NCI-H226 (cell line): ENCODE measurements around the gene SEPTIN10.
"Not testable (repeated sequence)": the region's sequence is repeated elsewhere in the genome, so short reads cannot be mapped to it uniquely, and the experiment has no call there.

Source experiments
- DNase-seq: peaks from one replicate; pipeline ENCODE4 v3.0.0-alpha.2; 2015

Gene SEPTIN10

DNA sequence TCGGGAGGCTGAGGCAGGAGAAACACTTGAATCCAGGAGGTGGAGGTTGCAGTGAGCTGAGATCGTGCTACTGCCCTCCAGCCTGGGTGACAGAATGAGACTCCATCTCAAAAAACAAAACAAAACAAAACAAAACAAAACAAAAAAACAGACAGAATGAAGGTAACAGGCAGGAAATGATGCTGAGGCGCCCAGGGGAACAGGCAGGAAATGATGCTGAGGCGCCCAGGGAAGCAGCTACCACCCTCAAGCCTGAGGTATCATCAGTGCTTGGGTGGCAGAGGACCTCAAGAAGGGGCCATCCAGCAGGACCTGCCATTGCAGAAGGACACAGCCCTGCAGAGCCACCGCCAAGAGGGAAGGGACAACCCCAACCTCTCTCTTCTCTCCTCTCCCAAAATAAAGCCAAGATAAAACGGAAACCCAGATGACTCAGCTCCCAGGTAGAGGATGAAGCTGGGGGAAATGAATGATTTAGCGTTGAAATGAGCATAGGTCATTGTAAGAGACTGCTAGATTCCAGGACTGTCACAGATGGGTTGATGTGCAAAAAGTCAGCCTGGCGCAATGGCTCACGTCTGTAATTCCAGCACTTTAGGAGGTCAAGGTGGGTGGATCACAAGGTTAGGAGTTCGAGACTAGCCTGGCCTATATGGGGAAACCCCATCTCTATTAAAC, 19.7 kb upstream of the SEPTIN10 start:
- DNase-seq: no peak

DNA sequence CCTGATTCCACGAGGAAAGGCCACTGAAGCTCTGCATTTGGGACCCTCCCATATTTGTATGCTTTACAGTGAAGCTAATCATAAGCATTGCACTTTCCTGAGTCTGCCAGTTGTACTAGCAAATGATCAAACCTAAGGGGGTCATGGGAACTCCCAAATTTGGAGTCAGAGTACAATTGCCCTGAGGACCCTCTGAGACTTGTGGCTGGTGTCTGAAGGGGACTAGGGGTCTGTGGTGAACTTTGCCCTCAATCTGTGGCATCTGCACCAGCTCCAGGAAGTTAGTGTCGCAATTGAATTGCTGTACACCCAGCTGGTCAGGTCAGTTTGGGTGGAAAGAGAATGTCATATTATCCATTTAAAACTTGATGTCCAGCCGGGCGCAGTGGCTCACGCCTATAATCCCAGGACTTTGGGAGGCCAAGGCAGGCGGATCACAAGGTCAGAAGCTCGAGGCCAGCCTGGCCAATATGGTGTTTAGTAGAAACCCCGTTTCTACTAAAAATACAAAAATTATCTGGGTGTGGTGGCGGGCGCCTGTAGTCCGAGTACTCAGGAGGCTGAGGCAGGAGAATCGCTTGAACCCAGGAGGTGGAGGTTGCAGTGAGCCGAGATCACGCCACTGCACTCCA, 18.5 kb upstream of the SEPTIN10 start:
- DNase-seq: no peak

DNA sequence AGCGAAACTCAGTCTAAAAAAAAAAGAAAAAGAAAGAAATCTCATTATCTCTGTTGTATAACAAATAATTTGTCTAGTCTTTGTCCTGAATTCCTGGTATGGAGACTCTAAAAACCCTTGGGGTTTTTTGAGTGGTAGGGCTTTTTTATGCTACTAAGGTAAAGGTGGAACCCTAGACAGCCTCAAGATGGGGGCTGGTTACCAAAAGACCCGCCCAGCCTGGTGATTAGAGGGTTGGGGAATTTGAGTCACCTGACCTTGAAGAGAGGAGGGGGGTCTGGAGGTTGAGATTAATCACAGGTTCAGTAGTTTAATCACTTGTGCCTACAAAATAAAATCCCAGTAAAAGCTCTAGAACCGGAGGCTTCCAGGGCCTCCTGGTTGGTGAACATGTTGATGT, 18.0 kb upstream of the SEPTIN10 start:
- DNase-seq: no peak

DNA sequence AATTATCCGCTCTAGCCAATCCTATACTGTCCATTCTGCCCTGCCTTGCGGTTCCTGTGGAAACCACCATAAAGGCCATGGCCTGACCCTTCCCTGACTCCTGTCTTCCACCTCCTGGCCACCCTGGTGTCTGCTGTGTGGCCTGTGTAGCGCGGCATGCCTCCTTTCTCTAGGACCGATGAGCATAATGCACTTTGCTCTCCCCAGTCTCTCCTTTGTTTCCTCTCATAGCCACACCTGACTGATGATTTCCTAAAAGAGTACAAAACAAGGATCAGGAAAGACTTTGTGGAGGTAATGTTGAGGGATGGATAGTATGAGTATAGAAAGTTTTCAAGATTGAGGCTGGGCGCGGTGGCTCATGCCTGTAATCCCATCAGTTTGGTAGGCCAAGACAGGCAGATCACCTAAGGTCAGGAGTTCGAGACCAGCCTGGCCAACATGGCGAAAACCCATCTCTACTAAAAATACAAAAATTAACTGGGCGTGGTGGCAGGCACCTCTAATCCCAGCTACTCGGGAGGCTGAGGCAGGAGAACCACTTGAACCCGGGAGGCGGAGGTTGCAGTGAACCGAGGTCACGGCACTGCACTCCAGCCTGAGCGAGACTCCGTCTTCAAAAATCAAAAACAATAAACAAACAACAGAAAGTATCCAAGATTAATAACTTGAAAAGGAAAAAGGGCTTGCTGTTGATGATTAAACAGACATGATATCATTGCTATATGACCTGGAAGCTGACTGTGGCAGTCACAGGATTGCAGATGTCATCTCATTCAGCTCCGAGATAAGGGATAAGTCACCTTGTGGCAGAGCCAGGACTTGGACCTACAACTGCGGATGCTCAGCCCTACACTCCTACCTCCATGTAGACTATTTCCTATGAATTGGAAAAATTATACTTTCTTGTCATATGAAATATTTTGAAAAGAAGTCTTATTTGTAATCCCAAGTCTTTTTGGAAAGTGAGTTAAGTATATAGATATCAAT, 17.0 kb upstream of the SEPTIN10 start:
- no peak for DNase-seq

- no peak for DNase-seq
Measured at GRCh38 chr2:109629867-109630266, 16.1 kb upstream of the SEPTIN10 start.

GRCh38 chr2:109628321-109628720, 14.6 kb upstream of the SEPTIN10 start:
- not testable (repeated sequence) for DNase-seq

- DNase-seq: no peak
Measured at GRCh38 chr2:109624339-109624738, 10.6 kb upstream of the SEPTIN10 start.

DNA sequence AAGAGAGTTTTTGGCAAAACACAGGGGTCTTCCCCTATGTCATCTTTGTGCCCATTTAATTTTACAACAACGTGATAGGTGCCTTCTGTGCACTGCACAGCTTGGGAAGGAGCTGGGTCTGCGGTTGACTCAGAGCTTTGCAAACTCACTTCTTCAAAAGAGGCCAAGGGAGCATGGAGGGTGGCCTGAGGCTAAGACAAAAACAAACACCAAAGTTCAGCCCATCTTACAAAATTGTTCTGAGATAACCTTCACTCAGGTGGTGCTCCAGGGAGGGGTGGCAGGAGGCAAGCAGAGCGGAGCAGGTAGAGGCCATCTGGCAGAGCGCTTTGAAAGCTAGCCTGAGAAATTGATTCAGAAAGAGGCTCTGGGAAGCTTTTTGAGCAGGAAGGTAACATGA, 10.2 kb upstream of the SEPTIN10 start:
- DNase-seq: no peak

DNA sequence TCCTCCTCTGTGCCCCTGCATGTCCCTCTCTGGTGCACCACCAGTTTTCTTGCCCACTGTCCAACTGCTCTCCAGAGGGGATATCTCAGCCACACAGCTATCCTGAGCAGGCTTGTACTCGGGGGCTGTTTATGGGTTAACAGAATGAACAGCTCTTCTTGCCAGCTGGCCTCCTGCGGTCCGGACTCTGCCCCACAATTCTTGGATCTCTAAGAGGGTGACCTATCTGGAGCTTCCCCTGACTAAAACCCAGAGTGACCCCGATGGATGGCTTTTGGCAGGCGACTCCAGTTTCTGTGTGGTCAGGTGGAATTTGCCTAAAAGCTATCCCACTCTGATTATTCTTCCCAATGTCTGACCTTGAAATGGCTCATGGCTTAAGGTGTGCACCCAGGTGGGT, 9.5 kb upstream of the SEPTIN10 start:
- DNase-seq: no peak

GRCh38 chr2:109619032-109619615, 5.4 kb upstream of the SEPTIN10 start:
- no peak for DNase-seq

GRCh38 chr2:109616184-109616583, 2.4 kb upstream of the SEPTIN10 start:
- DNase-seq: no peak

DNA sequence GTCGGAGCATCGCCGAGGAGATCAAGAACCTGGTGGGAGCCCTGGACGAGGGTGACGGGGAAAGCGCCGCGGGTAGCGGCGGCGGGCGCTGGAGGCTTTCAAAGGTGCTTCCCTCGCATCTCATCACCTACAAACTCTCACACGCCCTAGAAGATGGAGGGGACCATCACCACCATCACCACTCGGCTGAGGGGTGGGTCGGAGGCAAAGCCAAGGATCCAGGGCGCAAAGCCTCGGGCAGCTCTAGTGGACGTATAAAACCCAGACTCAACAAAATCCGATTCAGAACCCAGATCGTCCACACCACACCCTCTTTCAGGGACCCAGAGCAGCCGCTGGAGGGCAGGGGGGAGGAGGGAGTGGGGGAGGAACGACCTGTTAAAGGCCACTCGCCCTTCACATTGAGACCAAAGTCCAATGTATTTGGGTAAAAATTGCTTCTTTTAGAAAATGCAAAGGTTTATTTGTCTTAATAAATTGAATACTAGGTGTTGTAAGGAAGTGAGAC, 1.9 kb upstream of the SEPTIN10 start:
- no peak for DNase-seq

- DNase-seq: no peak
Measured at GRCh38 chr2:109614715-109615636, 1.2 kb upstream of the SEPTIN10 start.

- DNase-seq: peak; percentile 36
Measured at GRCh38 chr2:109613081-109613921, 465 bp downstream of the SEPTIN10 start.

DNA sequence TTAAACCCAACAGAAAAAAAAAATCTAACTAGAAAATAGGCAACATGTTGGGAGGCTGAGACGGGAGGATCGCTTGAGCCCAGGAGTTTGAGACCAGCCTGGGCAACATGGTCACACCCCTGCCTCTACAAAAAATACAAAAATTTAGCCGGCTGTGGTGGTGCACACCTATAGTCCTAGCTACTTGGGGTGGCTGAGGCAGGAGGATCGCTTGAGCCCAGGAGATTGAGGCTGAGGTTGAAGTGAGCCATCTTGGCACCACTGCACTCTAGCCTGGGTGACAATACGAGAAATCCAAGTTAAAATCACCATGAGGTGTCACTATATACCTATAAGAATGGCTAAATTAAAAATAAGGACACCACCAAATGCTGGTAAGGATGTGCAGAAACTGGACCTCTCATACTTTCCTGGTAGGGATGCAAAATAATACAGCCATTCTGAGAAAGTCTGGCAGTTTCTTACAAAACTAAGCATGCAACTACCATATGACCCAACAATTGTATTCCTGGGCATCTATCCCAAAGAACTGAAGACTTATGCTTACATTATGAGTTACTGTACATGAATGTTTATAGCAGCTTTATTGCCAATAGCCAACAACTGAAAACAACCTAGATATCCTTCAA, 2.2 kb downstream of the SEPTIN10 start:
- DNase-seq: peak; percentile 32

- peak; percentile 59 for DNase-seq
Measured at GRCh38 chr2:109609352-109610024, 4.3 kb downstream of the SEPTIN10 start.

GRCh38 chr2:109607766-109608165, 6.0 kb downstream of the SEPTIN10 start:
- DNase-seq: no peak

DNA sequence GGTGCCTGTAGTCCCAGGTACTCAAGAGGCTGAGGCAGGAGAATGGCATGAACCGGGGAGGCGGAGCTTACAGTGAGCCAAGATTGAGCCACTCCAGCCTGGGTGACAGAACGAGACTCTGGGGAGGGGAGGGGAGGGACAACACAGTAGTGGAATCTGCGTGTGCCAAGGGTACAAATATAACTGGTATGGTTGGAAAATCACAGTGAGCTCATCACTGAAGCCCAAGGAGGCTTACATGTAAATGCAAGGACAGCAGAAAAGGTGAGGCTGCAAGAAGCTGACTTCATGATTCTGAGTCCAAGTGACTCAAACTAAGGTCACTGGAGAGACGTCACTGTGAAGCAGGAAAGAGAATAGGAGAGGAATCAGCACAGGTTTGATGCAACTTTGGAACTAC, 9.2 kb downstream of the SEPTIN10 start:
- DNase-seq: peak; percentile 70

DNA sequence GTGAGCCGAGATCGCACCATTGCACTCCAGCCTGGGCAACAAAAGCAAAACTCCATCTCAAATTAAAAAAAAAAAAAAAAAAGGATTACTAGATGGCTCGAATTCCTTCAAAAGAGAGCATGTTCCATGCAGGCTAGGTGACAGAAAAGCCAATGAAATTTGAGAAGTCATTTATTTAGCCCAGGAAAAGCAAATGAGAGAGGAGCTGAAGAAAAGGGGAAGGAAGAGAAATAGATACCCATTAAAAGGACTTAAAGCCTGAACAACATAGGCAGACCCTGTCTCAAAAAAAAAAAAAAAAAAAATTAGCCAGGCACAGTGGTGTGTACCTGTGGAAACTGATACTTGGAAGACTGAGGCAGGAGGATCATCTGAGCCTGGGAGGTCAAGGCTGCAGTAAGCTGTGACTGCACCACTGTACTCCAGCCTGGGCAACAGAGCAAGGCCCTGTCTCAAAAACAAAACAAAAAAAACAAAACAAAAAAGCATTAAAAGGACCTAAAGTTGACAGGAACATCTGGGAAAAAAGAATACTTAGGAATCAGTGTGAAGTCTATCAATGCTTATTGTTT, 11.1 kb downstream of the SEPTIN10 start:
- DNase-seq: no peak
